Fibroblast of the aortic adventitia (primary cell): Measurements from ENCODE around the gene CCDC50. TPM values are rescaled to one million over a fixed set of nuclear protein-coding genes. Genes with fewer than 3 reads are reported as not detected.
A peak's percentile ranks its signal among the peaks of the same experiment; 100 is the strongest.

Experiments
- DNase-seq: peaks from one replicate; pipeline ENCODE4 v3.0.0-alpha.2; 2010; ENCODE audit warnings: low read depth
- H3K4me3 ChIP-seq: 2 replicates; pipeline ENCODE4 v1.5.1; 2011; ENCODE audit warnings: low read depth, mild to moderate bottlenecking, control low read depth, low read length, moderate library complexity
- total RNA-seq: library from RNA; depleted of rRNA; stranded (reverse); fragments of >200 nt; gene quantifications from 2 replicates; pipeline ENCODE4 v1.2.3, GENCODE V29; 2012; ENCODE audit warnings: low replicate concordance
- TF ChIP-seq, protein P1 (sequence below): IDR thresholded peaks from 2 replicates; pipeline ENCODE4 v1.5.1; 2011; ENCODE audit warnings: mild to moderate bottlenecking, low read length, control low read depth, inconsistent platforms; ENCODE audit not compliant: insufficient read depth

CCDC50 gene
- total RNA-seq, 1 donor, result 84.6 TPM

DNA sequence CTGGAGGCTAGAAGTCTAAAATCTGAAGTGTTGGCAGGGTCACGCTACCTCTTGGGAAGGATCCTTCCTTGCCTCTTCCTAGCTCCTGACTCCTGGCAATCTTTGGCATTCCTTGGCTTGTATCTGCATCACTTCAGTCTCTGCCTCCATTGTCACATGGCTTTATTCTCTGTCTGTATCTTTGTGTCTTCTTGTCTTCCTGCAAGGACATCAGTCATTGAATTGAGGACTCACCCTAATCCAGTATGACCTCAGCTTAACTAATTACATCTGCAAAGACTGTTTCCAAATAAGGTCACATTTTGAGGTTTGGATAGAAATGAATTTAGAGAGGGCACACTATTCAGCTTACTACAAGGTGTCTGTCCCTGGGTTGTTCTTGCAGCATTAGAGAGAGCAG lies 32.3 kb downstream of the CCDC50 start:
- H3K4me3 ChIP-seq, result no peak overlapping the region
- TF ChIP-seq, protein P1, sequence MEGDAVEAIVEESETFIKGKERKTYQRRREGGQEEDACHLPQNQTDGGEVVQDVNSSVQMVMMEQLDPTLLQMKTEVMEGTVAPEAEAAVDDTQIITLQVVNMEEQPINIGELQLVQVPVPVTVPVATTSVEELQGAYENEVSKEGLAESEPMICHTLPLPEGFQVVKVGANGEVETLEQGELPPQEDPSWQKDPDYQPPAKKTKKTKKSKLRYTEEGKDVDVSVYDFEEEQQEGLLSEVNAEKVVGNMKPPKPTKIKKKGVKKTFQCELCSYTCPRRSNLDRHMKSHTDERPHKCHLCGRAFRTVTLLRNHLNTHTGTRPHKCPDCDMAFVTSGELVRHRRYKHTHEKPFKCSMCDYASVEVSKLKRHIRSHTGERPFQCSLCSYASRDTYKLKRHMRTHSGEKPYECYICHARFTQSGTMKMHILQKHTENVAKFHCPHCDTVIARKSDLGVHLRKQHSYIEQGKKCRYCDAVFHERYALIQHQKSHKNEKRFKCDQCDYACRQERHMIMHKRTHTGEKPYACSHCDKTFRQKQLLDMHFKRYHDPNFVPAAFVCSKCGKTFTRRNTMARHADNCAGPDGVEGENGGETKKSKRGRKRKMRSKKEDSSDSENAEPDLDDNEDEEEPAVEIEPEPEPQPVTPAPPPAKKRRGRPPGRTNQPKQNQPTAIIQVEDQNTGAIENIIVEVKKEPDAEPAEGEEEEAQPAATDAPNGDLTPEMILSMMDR, result no peak
- DNase-seq, result no peak

DNA sequence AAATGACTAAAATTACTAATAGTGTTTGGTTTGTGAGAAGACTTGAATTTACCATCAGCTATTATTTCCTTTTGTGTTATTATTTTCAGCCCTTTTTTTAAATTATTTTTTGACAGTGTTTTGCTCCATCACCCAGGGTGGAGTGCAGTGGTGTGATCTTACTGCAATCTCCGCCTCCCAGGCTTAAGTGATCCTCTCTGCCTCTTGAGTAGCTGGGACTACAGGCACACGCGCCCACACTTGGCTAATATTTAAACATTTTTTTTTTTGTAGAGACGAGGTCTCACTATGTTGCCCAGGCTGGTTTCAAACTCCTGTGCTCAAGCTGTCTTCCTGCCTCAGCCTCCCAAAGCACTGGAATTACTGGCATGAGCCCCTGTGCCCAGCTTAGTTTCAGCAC lies 32.8 kb downstream of the CCDC50 start:
- no peak overlapping the region for H3K4me3 ChIP-seq
- no peak for DNase-seq
- TF ChIP-seq, protein P1, result no peak

GRCh38 chr3:191362524-191363090 lies 33.4 kb downstream of the CCDC50 start:
- H3K4me3 ChIP-seq, result no peak overlapping the region
- DNase-seq, result no peak
- TF ChIP-seq, protein P1, result no peak

DNA sequence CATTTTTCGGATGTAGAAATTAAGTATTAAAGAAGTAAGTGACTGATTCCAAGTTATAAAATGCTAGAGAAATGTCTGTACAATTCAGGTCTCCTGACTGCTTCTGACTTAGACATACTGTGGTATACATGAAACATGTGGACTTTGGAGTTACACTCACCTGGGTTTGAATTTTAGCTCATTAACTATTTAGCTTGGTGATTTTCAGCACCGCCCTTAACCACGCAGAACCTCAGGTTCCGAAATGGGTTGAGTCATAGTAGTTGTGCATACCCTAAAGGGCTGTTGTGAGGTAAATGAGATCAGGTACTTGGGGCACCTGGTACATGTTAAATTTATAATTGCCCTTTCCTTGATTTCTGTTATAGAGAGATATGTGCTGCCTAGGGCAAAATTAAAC lies 34.0 kb downstream of the CCDC50 start:
- TF ChIP-seq, protein P1, result no peak
- no peak for DNase-seq
- no peak overlapping the region for H3K4me3 ChIP-seq

DNA sequence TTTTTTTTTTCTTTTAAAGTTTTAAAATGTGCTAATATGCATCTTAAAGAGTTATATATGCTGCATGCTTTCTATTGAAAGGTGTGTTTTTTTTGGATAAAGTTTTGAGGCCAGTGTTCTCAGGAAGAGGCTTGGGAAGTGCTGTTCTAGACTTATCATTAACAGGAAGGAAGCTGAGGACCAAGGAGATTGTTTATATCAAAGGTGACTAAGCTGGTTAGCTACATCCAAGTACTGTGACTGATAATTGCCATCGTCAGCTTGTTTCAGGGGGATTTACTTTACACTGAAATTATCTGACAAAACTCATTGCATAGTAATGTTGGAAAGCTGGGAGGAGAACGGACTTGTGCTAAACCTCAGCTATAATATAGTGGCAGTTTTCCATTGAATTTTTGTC lies 37.5 kb downstream of the CCDC50 start:
- TF ChIP-seq, protein P1, result no peak
- H3K4me3 ChIP-seq, result no peak overlapping the region
- DNase-seq, result peak; percentile 55

- no peak overlapping the region for H3K4me3 ChIP-seq
- DNase-seq, result no peak
- TF ChIP-seq, protein P1, result no peak
Measured at GRCh38 chr3:191368755-191369615, 39.8 kb downstream of the CCDC50 start.

DNA sequence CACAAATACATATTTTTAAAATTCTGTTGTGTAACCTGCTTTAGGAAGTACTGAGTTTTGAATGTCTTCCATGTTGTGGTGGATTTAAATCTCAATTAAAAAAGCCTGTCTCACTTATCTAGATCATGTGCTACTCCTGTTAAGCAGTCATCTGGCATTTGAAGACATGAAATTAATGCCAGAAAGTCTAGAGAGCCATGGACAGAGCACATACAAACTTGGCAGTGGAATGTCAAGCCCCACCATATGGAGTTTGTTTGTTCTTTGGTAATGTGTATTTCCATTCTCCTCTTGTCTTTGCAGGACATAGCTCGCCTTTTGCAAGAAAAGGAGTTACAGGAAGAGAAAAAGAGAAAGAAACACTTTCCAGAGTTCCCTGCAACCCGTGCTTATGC lies 40.4 kb downstream of the CCDC50 start:
- H3K4me3 ChIP-seq, result no peak overlapping the region
- peak; percentile 81 for DNase-seq
- TF ChIP-seq, protein P1, result no peak
